Left lung (tissue), 10 donors: ENCODE measurements around the gene PRKCE. TPM values are rescaled to one million over a fixed set of nuclear protein-coding genes. Genes with fewer than 3 reads are reported as not detected.
A peak's percentile ranks its signal among the peaks of the same experiment; 100 is the strongest.

ENCODE experiments used
- ATAC-seq: fragments of 200-7000 bp; cut with Tn5 transposase; one replicate; pipeline ENCODE4 v1.9.1; 2020; ENCODE audit warnings: moderate library complexity
- DNase-seq, 4 donors: peaks; one replicate each; pipeline ENCODE4 v3.0.0-alpha.2; 2013 to 2020
- H3K27ac ChIP-seq, 2 donors: fragments of 200-600 bp; sonication (generic) in 1 of 2; one replicate each; pipeline versions ENCODE4 v1.5.0 to v1.8.0; 2020 to 2021
- H3K27me3 ChIP-seq, 2 donors: fragments of 200-600 bp; sonication (generic) in 1 of 2; one replicate each; pipeline versions ENCODE4 v1.5.0 to v1.8.0; 2020 to 2021
- H3K36me3 ChIP-seq, 2 donors: fragments of 200-600 bp; sonication (generic) in 1 of 2; one replicate each; pipeline versions ENCODE4 v1.5.0 to v1.8.0; 2020 to 2021
- H3K4me1 ChIP-seq, 2 donors: fragments of 200-600 bp; one replicate each; pipeline ENCODE4 v1.8.0; 2021
- H3K4me3 ChIP-seq, 2 donors: fragments of 200-600 bp; sonication (generic) in 1 of 2; one replicate each; pipeline versions ENCODE4 v1.5.0 to v1.8.0; 2020 to 2021; ENCODE audit warnings: mild to moderate bottlenecking in 1 of 2
- H3K9me3 ChIP-seq, 2 donors: fragments of 200-600 bp; sonication (generic) in 1 of 2; one replicate each; pipeline versions ENCODE4 v1.5.0 to v1.8.0; 2020 to 2021
- CTCF ChIP-seq, 2 donors: fragments of 200-600 bp; sonication (generic) in 1 of 2; IDR thresholded peaks; one replicate each; pipeline versions ENCODE4 v1.5.0 to v1.8.0; 2021; ENCODE audit warnings: antibody characterized with exemption in 2 of 2
- intact Hi-C, 2 donors: fragments of 100-400 bp; cut with DNase I; formaldehyde crosslinking; loops; one replicate each; pipeline versions ENCODE4 v1.11.2 to v1.14.2; 2022
- polyA plus RNA-seq, 6 donors: library from polyadenylated mRNA; unstranded; fragments of 120-200 nt; gene quantifications; one replicate each; pipeline ENCODE4 v1.2.1, GENCODE V29; 2013; ENCODE audit not compliant: insufficient read length in 6 of 6
- total RNA-seq, 2 donors: library from RNA; stranded (reverse); fragmentation: NEBNext Ultra II Directional; extraction: Animal tissue kit (Norgen Biotek cat#: 25700); gene quantifications; one replicate each; pipeline ENCODE4 v1.2.1, GENCODE V29; 2021
- donor health status: DM: no; HTN: yes; CAD: no.
- donor health status: DM: no; HTN: no; CAD: no.

The PRKCE gene
- total and polyA plus RNA-seq, 8 donors, result 12.0 to 56.9 (median 14.7) TPM

- no peaks in the 10 kb centered on the region for H3K9me3 ChIP-seq
- DNase-seq, result no peak
- no peak overlapping the region for H3K27ac ChIP-seq
- TF ChIP-seq CTCF (IDR thresholded peaks at IDR 0.05), result no peak
- ATAC-seq, result no peak
- intact Hi-C loops, result no loop called here
- H3K27me3 ChIP-seq, result no peaks in the 10 kb centered on the region
- H3K36me3 ChIP-seq, result no peaks in the 10 kb centered on the region
- H3K4me1 ChIP-seq, result peaks cover 0 to 20% of the 10 kb centered on the region in 2 donors
- no peak overlapping the region for H3K4me3 ChIP-seq
These were observed 526.1 kb downstream of the PRKCE start for GRCh38 chr2:46177461-46178089.

- Histone ChIP-seq H3K27ac (peak overlapping the region; percentile 24 to 69), H3K27me3 (no peaks in the 10 kb centered on the region), H3K4me3 (no peak overlapping the region), H3K36me3 (no peaks in the 10 kb centered on the region), H3K9me3 (no peaks in the 10 kb centered on the region), H3K4me1 (peaks cover 0 to 20% of the 10 kb centered on the region in 2 donors)
- ATAC-seq, result peak; percentile 75
- no peak for TF ChIP-seq CTCF (IDR thresholded peaks at IDR 0.05)
- intact Hi-C loops, result no loop called here
- peak in 2 of 4 donors; percentile 56 to 73 for DNase-seq
These were observed 527.7 kb downstream of the PRKCE start for GRCh38 chr2:46179037-46179621.

- H3K36me3 ChIP-seq, result peaks cover 0 to 7% of the 10 kb centered on the region in 2 donors
- no peak for ATAC-seq
- peak overlapping the region in 1 of 2 donors; percentile 24 for H3K27ac ChIP-seq
- DNase-seq, result no peak
- H3K9me3 ChIP-seq, result no peaks in the 10 kb centered on the region
- intact Hi-C loops, result no loop called here
- H3K4me1 ChIP-seq, result peaks cover 0 to 17% of the 10 kb centered on the region in 2 donors
- no peak for TF ChIP-seq CTCF (IDR thresholded peaks at IDR 0.05)
- H3K27me3 ChIP-seq, result no peaks in the 10 kb centered on the region
- no peak overlapping the region for H3K4me3 ChIP-seq
These were observed 528.7 kb downstream of the PRKCE start for GRCh38 chr2:46180189-46180588.

GRCh38 chr2:46181306-46181705 is 529.8 kb downstream of the PRKCE start:
- Histone ChIP-seq H3K27ac (peak overlapping the region in 1 of 2 donors; percentile 13), H3K9me3 (no peaks in the 10 kb centered on the region), H3K36me3 (peaks cover 0 to 12% of the 10 kb centered on the region in 2 donors), H3K4me1 (peaks cover 0 to 14% of the 10 kb centered on the region in 2 donors), H3K4me3 (no peak overlapping the region), H3K27me3 (no peaks in the 10 kb centered on the region)
- no peak for DNase-seq
- intact Hi-C loops, result no loop called here
- TF ChIP-seq CTCF (IDR thresholded peaks at IDR 0.05), result no peak
- ATAC-seq, result no peak

- ATAC-seq, result no peak
- Histone ChIP-seq H3K4me3 (no peak overlapping the region), H3K27ac (peak overlapping the region; percentile 20 to 30), H3K36me3 (peaks cover 0 to 12% of the 10 kb centered on the region in 2 donors), H3K27me3 (no peaks in the 10 kb centered on the region), H3K4me1 (peaks cover 5 to 18% of the 10 kb centered on the region in 2 donors), H3K9me3 (no peaks in the 10 kb centered on the region)
- no peak for DNase-seq
- TF ChIP-seq CTCF (IDR thresholded peaks at IDR 0.05), result no peak
- intact Hi-C loops, result no loop called here
These were observed 530.5 kb downstream of the PRKCE start for GRCh38 chr2:46181789-46182530.
